Measurements from ENCODE around the gene TXNDC5. TPM values are rescaled to one million over a fixed set of nuclear protein-coding genes. Genes with fewer than 3 reads are reported as not detected.
A peak's percentile ranks its signal among the peaks of the same experiment; 100 is the strongest.

The TXNDC5 gene
- total RNA-seq, 1 donor: 365 TPM

DNA sequence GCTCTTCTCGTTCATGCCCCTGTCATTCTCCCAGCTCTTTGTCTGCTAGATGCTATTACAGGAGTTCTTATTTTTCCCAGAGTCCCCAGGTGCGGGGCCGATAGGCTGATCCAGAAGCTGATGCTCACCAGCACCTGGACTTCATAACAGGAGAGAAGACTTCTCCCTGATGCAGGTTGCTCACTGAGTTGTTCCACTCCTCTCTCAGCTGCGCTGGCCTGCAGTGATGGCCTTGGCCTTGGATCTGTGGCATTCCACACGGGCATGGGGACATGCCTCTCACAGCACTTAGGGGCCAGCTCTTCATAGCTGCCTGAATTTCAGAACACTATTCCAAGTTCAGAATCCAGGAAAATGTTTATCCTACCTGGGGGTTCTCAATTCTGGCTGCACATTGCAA is 7.1 kb upstream of the TXNDC5 start:
- no peak for DNase-seq (ENCODE audit: low read depth)
- TF ChIP-seq, protein P1, sequence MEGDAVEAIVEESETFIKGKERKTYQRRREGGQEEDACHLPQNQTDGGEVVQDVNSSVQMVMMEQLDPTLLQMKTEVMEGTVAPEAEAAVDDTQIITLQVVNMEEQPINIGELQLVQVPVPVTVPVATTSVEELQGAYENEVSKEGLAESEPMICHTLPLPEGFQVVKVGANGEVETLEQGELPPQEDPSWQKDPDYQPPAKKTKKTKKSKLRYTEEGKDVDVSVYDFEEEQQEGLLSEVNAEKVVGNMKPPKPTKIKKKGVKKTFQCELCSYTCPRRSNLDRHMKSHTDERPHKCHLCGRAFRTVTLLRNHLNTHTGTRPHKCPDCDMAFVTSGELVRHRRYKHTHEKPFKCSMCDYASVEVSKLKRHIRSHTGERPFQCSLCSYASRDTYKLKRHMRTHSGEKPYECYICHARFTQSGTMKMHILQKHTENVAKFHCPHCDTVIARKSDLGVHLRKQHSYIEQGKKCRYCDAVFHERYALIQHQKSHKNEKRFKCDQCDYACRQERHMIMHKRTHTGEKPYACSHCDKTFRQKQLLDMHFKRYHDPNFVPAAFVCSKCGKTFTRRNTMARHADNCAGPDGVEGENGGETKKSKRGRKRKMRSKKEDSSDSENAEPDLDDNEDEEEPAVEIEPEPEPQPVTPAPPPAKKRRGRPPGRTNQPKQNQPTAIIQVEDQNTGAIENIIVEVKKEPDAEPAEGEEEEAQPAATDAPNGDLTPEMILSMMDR (IDR thresholded peaks at IDR 0.05; ENCODE audit: insufficient read depth, low read depth, low read length): no peak
- no peak overlapping the region for H3K4me3 ChIP-seq (ENCODE audit: low read depth, low read length)

DNA sequence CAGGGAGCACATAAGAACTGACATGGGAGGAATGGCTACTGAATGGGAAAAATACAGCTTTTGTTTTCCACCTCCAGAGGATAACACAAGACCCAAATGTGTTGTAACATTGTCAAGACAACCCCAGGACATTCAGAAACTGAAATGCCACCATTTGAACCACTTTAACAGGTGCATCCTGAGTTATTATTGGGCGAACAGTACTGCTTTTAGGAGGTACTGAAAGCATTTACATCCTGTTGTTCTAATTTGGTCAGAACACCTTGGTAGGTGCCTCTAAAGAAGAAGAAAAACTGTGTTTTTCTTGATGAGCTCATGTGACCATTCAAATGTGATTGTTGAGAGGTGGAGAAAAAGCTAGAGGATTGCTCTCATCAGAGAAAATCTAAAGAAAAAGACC is 6.4 kb upstream of the TXNDC5 start:
- TF ChIP-seq, protein P1 (IDR thresholded peaks at IDR 0.05; ENCODE audit: insufficient read depth, low read depth, low read length): no peak
- H3K4me3 ChIP-seq (ENCODE audit: low read depth, low read length): no peak overlapping the region
- DNase-seq (ENCODE audit: low read depth): no peak

DNA sequence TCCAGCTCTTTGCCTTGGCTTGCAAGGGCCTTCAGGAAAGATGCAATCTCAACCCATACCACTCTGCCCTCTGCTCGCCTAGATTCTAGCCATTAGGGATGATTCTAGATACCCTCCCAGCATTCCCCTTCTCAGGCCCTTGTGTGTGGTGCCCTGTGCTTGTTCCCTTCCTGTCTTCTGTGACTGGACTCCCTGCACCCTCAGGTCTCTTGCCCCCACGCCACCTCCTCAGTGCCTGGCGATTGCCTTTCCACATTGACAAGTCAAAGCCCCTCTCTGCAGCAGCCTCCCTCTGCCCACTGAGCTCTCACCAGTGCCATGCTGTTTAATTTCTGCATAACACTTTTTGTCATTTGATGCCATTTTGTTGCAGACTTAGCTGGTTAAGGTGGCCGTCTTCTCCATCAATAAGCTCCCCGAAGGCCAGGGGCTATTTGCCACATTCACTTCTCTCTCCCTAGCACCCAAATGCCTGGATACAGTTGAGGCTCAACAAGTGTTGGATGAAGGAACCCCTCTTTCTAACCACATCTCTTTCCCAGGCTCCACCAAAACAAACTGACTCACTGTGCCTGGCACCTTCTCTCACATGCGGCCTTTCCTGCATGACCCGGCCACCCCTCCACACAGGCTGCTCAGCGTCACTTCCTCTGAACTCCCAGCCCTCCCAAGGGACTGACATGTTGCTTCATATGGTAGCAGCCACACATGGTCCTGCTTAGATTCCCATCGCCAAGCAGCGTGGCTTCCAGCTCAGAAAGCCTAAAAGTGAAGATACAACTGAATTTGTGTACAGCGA is 4.6 kb upstream of the TXNDC5 start:
- DNase-seq (ENCODE audit: low read depth): peak; percentile 90
- H3K4me3 ChIP-seq (ENCODE audit: low read depth, low read length): no peak overlapping the region
- TF ChIP-seq, protein P1 (IDR thresholded peaks at IDR 0.05; ENCODE audit: insufficient read depth, low read depth, low read length): no peak

DNA sequence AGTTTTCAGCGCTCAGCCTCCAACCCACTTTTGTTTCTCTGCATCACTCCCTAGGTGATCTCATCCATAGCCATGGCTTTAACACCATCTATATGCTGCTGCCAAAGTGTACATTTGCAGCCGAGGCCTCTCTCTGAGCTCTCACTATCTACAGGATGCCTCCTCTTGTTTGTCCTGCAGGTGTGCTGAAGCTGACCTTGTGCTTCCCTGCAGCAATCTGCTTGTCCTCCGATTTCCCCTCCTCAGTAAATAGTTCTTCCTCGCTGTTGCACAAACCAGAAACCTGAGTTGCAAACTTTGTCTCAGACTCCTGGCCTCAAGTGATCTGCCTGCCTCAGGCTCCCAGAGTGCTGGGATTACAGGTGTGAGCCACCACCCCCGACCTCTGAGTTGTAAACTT is 3.7 kb upstream of the TXNDC5 start:
- DNase-seq (ENCODE audit: low read depth): no peak
- H3K4me3 ChIP-seq (ENCODE audit: low read depth, low read length): no peak overlapping the region
- TF ChIP-seq, protein P1 (IDR thresholded peaks at IDR 0.05; ENCODE audit: insufficient read depth, low read depth, low read length): no peak

DNA sequence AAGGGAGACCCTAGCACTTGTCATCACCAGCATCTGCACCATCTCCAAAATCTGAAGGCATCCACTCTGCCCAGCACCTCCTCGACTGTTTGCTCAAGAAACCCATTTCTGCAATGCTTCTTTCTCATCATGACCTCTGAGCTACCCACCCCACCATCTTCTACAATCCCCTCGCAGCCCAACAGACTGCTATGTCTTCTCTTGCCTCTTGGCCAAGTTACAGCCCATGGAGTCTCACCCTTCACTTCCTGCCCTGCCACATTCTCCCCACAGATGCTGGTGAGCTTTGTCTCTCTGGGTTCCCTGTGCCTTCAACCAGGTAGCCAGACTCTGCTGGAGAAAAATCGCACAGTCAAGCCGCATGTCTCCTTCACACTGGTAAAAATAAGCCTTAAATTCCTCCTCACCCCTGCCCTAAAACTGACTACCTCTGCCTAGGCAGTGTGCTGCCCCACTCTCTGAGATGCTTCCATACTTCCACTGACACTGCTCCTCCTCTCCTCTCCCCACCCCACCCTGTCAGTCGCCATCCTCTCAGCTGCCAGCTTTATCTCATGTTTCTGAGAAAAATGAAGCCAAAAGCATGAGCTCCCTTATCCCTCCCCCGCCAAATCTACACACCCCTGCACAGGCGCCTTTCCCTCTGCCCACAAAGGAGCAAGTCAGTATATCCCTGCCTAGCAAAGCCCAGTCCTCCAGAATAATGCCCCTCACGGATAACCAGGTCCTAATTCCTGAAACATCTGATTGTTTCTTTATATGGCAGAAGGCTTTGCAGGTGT is 2.3 kb upstream of the TXNDC5 start:
- H3K4me3 ChIP-seq (ENCODE audit: low read depth, low read length): no peak overlapping the region
- no peak for DNase-seq (ENCODE audit: low read depth)
- TF ChIP-seq, protein P1 (IDR thresholded peaks at IDR 0.05; ENCODE audit: insufficient read depth, low read depth, low read length): no peak

DNA sequence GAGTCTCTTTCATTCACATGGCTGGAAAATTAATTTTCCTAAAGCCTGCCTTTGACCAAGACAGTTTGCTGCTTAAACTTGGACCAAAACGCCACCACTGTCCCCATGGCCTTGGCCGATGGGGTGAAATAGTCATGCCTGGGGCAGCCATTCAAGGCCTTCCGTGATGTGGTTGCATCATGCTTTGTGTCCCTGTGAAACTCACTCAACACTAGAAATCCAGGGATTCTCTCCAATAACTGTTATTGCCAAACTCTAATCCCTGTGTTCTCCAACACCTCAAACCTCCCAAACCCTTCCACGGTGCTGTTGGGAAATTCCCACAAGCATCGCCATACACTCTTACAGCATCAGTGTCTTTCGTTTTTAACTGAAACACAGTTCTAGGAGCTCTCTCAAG is 1.4 kb upstream of the TXNDC5 start:
- TF ChIP-seq, protein P1 (IDR thresholded peaks at IDR 0.05; ENCODE audit: insufficient read depth, low read depth, low read length): no peak
- no peak for DNase-seq (ENCODE audit: low read depth)
- H3K4me3 ChIP-seq (ENCODE audit: low read depth, low read length): no peak overlapping the region

Data from fibroblast of villous mesenchyme (primary cell).